Gastrocnemius medialis (tissue), 4 donors: Measurements from ENCODE around the gene VPS35L. TPM values are rescaled to one million over a fixed set of nuclear protein-coding genes. Genes with fewer than 3 reads are reported as not detected.

ENCODE experiments used
- ATAC-seq, 2 donors: fragments of 150-250 bp; one replicate each; pipeline ENCODE4 v1.9.1; 2016
- DNase-seq, 2 donors: peaks; one replicate each; pipeline ENCODE4 v3.0.0-alpha.2; 2019
- H3K27ac ChIP-seq, 4 donors: fragments of 200-600 bp; sonication (generic); 1 replicate in 1 of 4; 2 replicates in 3 of 4; pipeline ENCODE4 v1.5.1; 2016 to 2018; ENCODE audit warnings: mild to moderate bottlenecking in 2 of 4, moderate library complexity in 1 of 4
- H3K27me3 ChIP-seq, 3 donors: fragments of 200-600 bp; sonication (generic) in 2 of 3; 1 replicate in 1 of 3; 2 replicates in 2 of 3; pipeline versions ENCODE4 v1.5.1 to v1.6.0; 2016 to 2019; ENCODE audit warnings: mild to moderate bottlenecking in 1 of 3, moderate library complexity in 1 of 3
- H3K36me3 ChIP-seq, 2 donors: fragments of 200-600 bp; sonication (generic) in 1 of 2; one replicate each; pipeline ENCODE4 v1.5.1; 2017 to 2018
- H3K4me1 ChIP-seq, 2 donors: fragments of 200-600 bp; sonication (generic) in 1 of 2; one replicate each; pipeline ENCODE4 v1.5.1; 2016 to 2017; ENCODE audit warnings: mild to moderate bottlenecking in 2 of 2
- H3K4me3 ChIP-seq, 4 donors: fragments of 200-600 bp; sonication (generic) in 3 of 4; 1 replicate in 1 of 4; 2 replicates in 3 of 4; pipeline ENCODE4 v1.5.1; 2016 to 2019; ENCODE audit warnings: mild to moderate bottlenecking in 2 of 4
- H3K9me3 ChIP-seq, 3 donors: fragments of 200-600 bp; sonication (generic) in 2 of 3; 1 replicate in 1 of 3; 2 replicates in 2 of 3; pipeline ENCODE4 v1.5.1; 2016 to 2019
- CTCF ChIP-seq, 5 experiments: fragments of 450-650 bp in 3 of 5; fragments of 200-600 bp in 2 of 5; sonication (generic) in 2 of 5; IDR thresholded peaks in 4 of 5; conservative IDR thresholded peaks in 1 of 5; 1 replicate in 4 of 5; 2 replicates in 1 of 5; pipeline ENCODE4 v1.5.1; 2016 to 2019; ENCODE audit warnings: antibody characterized with exemption in 5 of 5, mild to moderate bottlenecking in 3 of 5, moderate library complexity in 3 of 5
- POLR2A ChIP-seq, 2 donors: fragments of 450-650 bp; IDR thresholded peaks; one replicate each; pipeline ENCODE4 v1.6.1; 2017; ENCODE audit warnings: antibody characterized with exemption in 2 of 2, mild to moderate bottlenecking in 2 of 2, moderate library complexity in 2 of 2
- in situ Hi-C, 4 donors: fragments of 200-750 bp; cut with MboI; loops; one replicate each; pipeline versions ENCODE4 v1.15.0 to v1.8.0; 2017; ENCODE audit warnings: low sequenced_read_pairs in 4 of 4
- intact Hi-C: fragments of 100-400 bp; cut with DNase I; formaldehyde crosslinking; loops from one replicate; pipeline ENCODE4 v1.15.1; 2023; ENCODE audit warnings: low total_unique reads
- total RNA-seq, 4 donors: library from RNA; depleted of rRNA; stranded (reverse); fragments of >200 nt; gene quantifications; one replicate each; pipeline versions ENCODE4 v1.1.0 to v1.2.3, GENCODE V29; 2016

Gene VPS35L
- total RNA-seq, 4 donors from 2014 or later: 16.9 to 29.1 (median 24.8) TPM

- TF ChIP-seq POLR2A (IDR thresholded peaks at IDR 0.05) (no peak), CTCF (IDR thresholded peaks at IDR 0.05 in 4 of 5, conservative IDR thresholded peaks at IDR 0.05 in 1 of 5) (no peak)
- H3K36me3 ChIP-seq: peaks cover 0 to 16% of the 10 kb centered on the region in 2 donors
- peak overlapping the region; percentile 82 to 87 (median 86) for H3K27ac ChIP-seq
- peak overlapping the region; percentile 83 to 95 (median 94) for H3K4me3 ChIP-seq
- peaks cover 27% of the 10 kb centered on the region in 2 donors for H3K4me1 ChIP-seq
- ATAC-seq (no peak), DNase-seq (no peak)
- in situ Hi-C loops: no loop called here
- no peaks in the 10 kb centered on the region for H3K9me3 ChIP-seq
- intact Hi-C loops: loop anchor here (5.0 kb wide), 1 partner anchor 195 kb away; the partner anchor contains the start of genes CCP110 and GDE1
- H3K27me3 ChIP-seq: no peaks in the 10 kb centered on the region
These were observed 161.8 kb downstream of the VPS35L start for GRCh38 chr16:19717314-19717713.

- ATAC-seq (peak; percentile 89 to 90), DNase-seq (peak; percentile 83 to 87)
- intact Hi-C loops (loop anchor here (1.0 to 5.0 kb wide), 4 partner anchors 19 to 196 kb away; partner anchors contain the start of genes CCP110, GDE1 and VPS35L), in situ Hi-C loops (no loop called here)
- peaks cover 27% of the 10 kb centered on the region in 2 donors for H3K4me1 ChIP-seq
- H3K36me3 ChIP-seq: peaks cover 0 to 16% of the 10 kb centered on the region in 2 donors
- TF ChIP-seq POLR2A (IDR thresholded peaks at IDR 0.05): peak; percentile 53 to 56
- peak in 2 of 5 experiments; percentile 26 to 28 for TF ChIP-seq CTCF (IDR thresholded peaks at IDR 0.05 in 4 of 5, conservative IDR thresholded peaks at IDR 0.05 in 1 of 5)
- H3K27me3 ChIP-seq: no peaks in the 10 kb centered on the region
- no peaks in the 10 kb centered on the region for H3K9me3 ChIP-seq
- H3K4me3 ChIP-seq: peak within 1 kb of the TSS; percentile 83 to 95 (median 94)
- H3K27ac ChIP-seq: peak within 1 kb of the TSS; percentile 82 to 87 (median 86)
These were observed 162.5 kb downstream of the VPS35L start, which contains the start of the genes IQCK and KNOP1 for GRCh38 chr16:19717741-19718623. Gene IQCK (plus strand): TSS chr16:19718271. CDS start chr16:19718307, 36 bp downstream. Gene KNOP1 (minus strand): TSS chr16:19718227. CDS start chr16:19715035, 3,192 bp downstream.

GRCh38 chr16:19718624-19718965 is 163.1 kb downstream of the VPS35L start:
- H3K4me1 ChIP-seq: peaks cover 27% of the 10 kb centered on the region in 2 donors
- ATAC-seq (peak; percentile 22 to 28), DNase-seq (no peak)
- H3K36me3 ChIP-seq: peaks cover 0 to 12% of the 10 kb centered on the region in 2 donors
- H3K27me3 ChIP-seq: no peaks in the 10 kb centered on the region
- H3K27ac ChIP-seq: peak overlapping the region in 3 of 4 donors; percentile 86 to 87 (median 87)
- no peak for TF ChIP-seq CTCF (IDR thresholded peaks at IDR 0.05 in 4 of 5, conservative IDR thresholded peaks at IDR 0.05 in 1 of 5)
- TF ChIP-seq POLR2A (IDR thresholded peaks at IDR 0.05): no peak
- intact Hi-C loops (loop anchor here (1.0 to 5.0 kb wide), 4 partner anchors 20 to 196 kb away; partner anchors contain the start of genes CCP110, GDE1 and VPS35L), in situ Hi-C loops (no loop called here)
- no peaks in the 10 kb centered on the region for H3K9me3 ChIP-seq
- H3K4me3 ChIP-seq: peak overlapping the region; percentile 83 to 95 (median 94)

- DNase-seq (no peak), ATAC-seq (no peak)
- no peak overlapping the region for H3K4me3 ChIP-seq
- H3K4me1 ChIP-seq: peaks cover 11 to 16% of the 10 kb centered on the region in 2 donors
- no peak overlapping the region for H3K27ac ChIP-seq
- H3K9me3 ChIP-seq: no peaks in the 10 kb centered on the region
- in situ Hi-C loops (no loop called here), intact Hi-C loops (no loop called here)
- no peak for TF ChIP-seq POLR2A (IDR thresholded peaks at IDR 0.05)
- no peak for TF ChIP-seq CTCF (IDR thresholded peaks at IDR 0.05 in 4 of 5, conservative IDR thresholded peaks at IDR 0.05 in 1 of 5)
- H3K27me3 ChIP-seq: no peaks in the 10 kb centered on the region
- H3K36me3 ChIP-seq: no peaks in the 10 kb centered on the region
These were observed 166.9 kb downstream of the VPS35L start for GRCh38 chr16:19722269-19722952.
